Fibroblast of lung (primary cell): ENCODE results near the gene RNF43. TPM values are rescaled to one million over a fixed set of nuclear protein-coding genes. Genes with fewer than 3 reads are reported as not detected.

ENCODE experiments used
- DNase-seq, 2 donors: peaks; one replicate each; pipeline versions ENCODE4 v3.0.0 to v3.0.0-alpha.2; 2010; ENCODE audit warnings: low read depth in 2 of 2
- H2AFZ ChIP-seq: 2 replicates; pipeline ENCODE4 v1.5.1; 2012; ENCODE audit warnings: low read length, control low read depth, inconsistent platforms
- H3K27ac ChIP-seq: 2 replicates; pipeline ENCODE4 v1.5.1; 2011; ENCODE audit warnings: low read length, control low read depth; ENCODE audit not compliant: insufficient read depth
- H3K27me3 ChIP-seq: 2 replicates; pipeline ENCODE4 v1.5.1; 2011; ENCODE audit warnings: mild to moderate bottlenecking, low read length; ENCODE audit not compliant: control insufficient read depth, insufficient read depth
- H3K36me3 ChIP-seq: 2 replicates; pipeline ENCODE4 v1.5.1; 2011; ENCODE audit warnings: low read length; ENCODE audit not compliant: control insufficient read depth, insufficient read depth
- H3K4me1 ChIP-seq: 2 replicates; pipeline ENCODE4 v1.5.1; 2011; ENCODE audit warnings: low read length; ENCODE audit not compliant: control insufficient read depth, insufficient read depth; ENCODE audit errors: extremely low read depth
- H3K4me2 ChIP-seq: 2 replicates; pipeline ENCODE4 v1.5.1; 2011; ENCODE audit warnings: low read length, control low read depth; ENCODE audit not compliant: insufficient read depth; ENCODE audit errors: extremely low read depth
- H3K4me3 ChIP-seq, 4 experiments: fragments of 200-600 bp in 1 of 4; sonication (generic) in 1 of 4; replicated peaks in 1 of 4; 2 replicates each; pipeline ENCODE4 v1.5.1; 2011 to 2016; ENCODE audit warnings: low read length in 4 of 4, low read depth in 3 of 4, mild to moderate bottlenecking in 3 of 4, control low read depth in 2 of 4, inconsistent platforms in 1 of 4, mixed read lengths in 1 of 4; ENCODE audit not compliant: insufficient read depth in 1 of 4; ENCODE audit errors: control extremely low read depth in 1 of 4
- H3K79me2 ChIP-seq: 2 replicates; pipeline ENCODE4 v1.5.1; 2012; ENCODE audit warnings: mild to moderate bottlenecking, low read length, inconsistent platforms; ENCODE audit not compliant: control insufficient read depth, insufficient read depth
- H3K9ac ChIP-seq: 2 replicates; pipeline ENCODE4 v1.5.1; 2011; ENCODE audit warnings: mild to moderate bottlenecking, low read length, control low read depth; ENCODE audit not compliant: insufficient read depth
- H3K9me3 ChIP-seq: 2 replicates; pipeline ENCODE4 v1.5.1; 2012; ENCODE audit warnings: low read depth, low read length; ENCODE audit not compliant: control insufficient read depth, insufficient read depth
- H4K20me1 ChIP-seq: 2 replicates; pipeline ENCODE4 v1.5.1; 2011; ENCODE audit warnings: low read length; ENCODE audit not compliant: control insufficient read depth, insufficient read depth; ENCODE audit errors: extremely low read depth
- CTCF ChIP-seq, 2 donors: IDR thresholded peaks in 1 of 2; conservative IDR thresholded peaks in 1 of 2; 1 replicate in 1 of 2; 2 replicates in 1 of 2; pipeline ENCODE4 v1.5.1; 2011 to 2012; ENCODE audit warnings: low read length in 2 of 2, control low read depth in 1 of 2, inconsistent platforms in 1 of 2, low read depth in 1 of 2, mild to moderate bottlenecking in 1 of 2
- EZH2 ChIP-seq: IDR thresholded peaks from 2 replicates; pipeline ENCODE4 v1.5.1; 2012; ENCODE audit warnings: low read length, control low read depth, mild to moderate bottlenecking; ENCODE audit errors: missing control alignments
- polyA plus RNA-seq, 2 donors: library from polyadenylated mRNA; depleted of rRNA in 1 of 2; stranded (reverse) in 1 of 2; unstranded in 1 of 2; fragments of >200 nt; gene quantifications; 2 replicates each; pipeline ENCODE4 v1.2.1, GENCODE V29; 2011 to 2012; ENCODE audit warnings: missing spikeins in 1 of 2
- total RNA-seq: library from RNA; depleted of rRNA; stranded (reverse); fragments of >200 nt; gene quantifications from 2 replicates; pipeline ENCODE4 v1.2.1, GENCODE V29; 2014

Gene RNF43
- total and polyA plus RNA-seq, 2 donors (not counting 1 experiment from before 2014, with no cell fraction given): under 0.01 to 0.02 TPM

GRCh38 chr17:58382872-58383242 lies 34.5 kb downstream of the RNF43 start:
- Histone ChIP-seq H3K9me3 (no peaks in the 10 kb centered on the region), H4K20me1 (no peaks in the 10 kb centered on the region), H3K36me3 (no peaks in the 10 kb centered on the region), H3K4me3 (no peak overlapping the region), H3K9ac (no peak overlapping the region), H3K79me2 (no peaks in the 10 kb centered on the region), H2AFZ (no peak overlapping the region), H3K4me2 (no peak overlapping the region), H3K27ac (no peak overlapping the region), H3K4me1 (no peaks in the 10 kb centered on the region), H3K27me3 (no peaks in the 10 kb centered on the region)
- no peak for TF ChIP-seq EZH2
- TF ChIP-seq CTCF (conservative IDR thresholded peaks at IDR 0.05 in 1 of 2, IDR thresholded peaks at IDR 0.05 in 1 of 2; ENCODE audit: low read depth in 1 of 2, low read length in 2 of 2): no peak
- no peak for DNase-seq

GRCh38 chr17:58382108-58382871 lies 35.0 kb downstream of the RNF43 start:
- no peaks in the 10 kb centered on the region for H3K79me2 ChIP-seq
- no peak overlapping the region for H3K4me3 ChIP-seq
- H3K27ac ChIP-seq: no peak overlapping the region
- TF ChIP-seq EZH2 (no peak), CTCF (conservative IDR thresholded peaks at IDR 0.05 in 1 of 2, IDR thresholded peaks at IDR 0.05 in 1 of 2; ENCODE audit: low read depth in 1 of 2, low read length in 2 of 2) (no peak)
- no peaks in the 10 kb centered on the region for H3K36me3 ChIP-seq
- no peak overlapping the region for H2AFZ ChIP-seq
- no peak overlapping the region for H3K4me2 ChIP-seq
- H3K9ac ChIP-seq: no peak overlapping the region
- no peaks in the 10 kb centered on the region for H4K20me1 ChIP-seq
- H3K27me3 ChIP-seq: no peaks in the 10 kb centered on the region
- no peaks in the 10 kb centered on the region for H3K4me1 ChIP-seq
- DNase-seq: no peak
- H3K9me3 ChIP-seq: no peaks in the 10 kb centered on the region

GRCh38 chr17:58381124-58382035 lies 36.0 kb downstream of the RNF43 start:
- H3K36me3 ChIP-seq: no peaks in the 10 kb centered on the region
- no peak for DNase-seq
- H3K4me2 ChIP-seq: no peak overlapping the region
- no peak overlapping the region for H3K4me3 ChIP-seq
- TF ChIP-seq EZH2: no peak
- no peak overlapping the region for H3K27ac ChIP-seq
- H3K9me3 ChIP-seq: no peaks in the 10 kb centered on the region
- H3K27me3 ChIP-seq: no peaks in the 10 kb centered on the region
- H3K4me1 ChIP-seq: no peaks in the 10 kb centered on the region
- no peak overlapping the region for H3K9ac ChIP-seq
- H4K20me1 ChIP-seq: no peaks in the 10 kb centered on the region
- no peak overlapping the region for H2AFZ ChIP-seq
- H3K79me2 ChIP-seq: no peaks in the 10 kb centered on the region
